GM12891 (cell line): ENCODE data around the gene MFSD1. TPM values are rescaled to one million over a fixed set of nuclear protein-coding genes. Genes with fewer than 3 reads are reported as not detected.

Experiments used
- DNase-seq: peaks from one replicate; pipeline ENCODE4 v3.0.0; 2011; ENCODE audit warnings: low spot score; ENCODE audit not compliant: insufficient read length
- FAIRE-seq: peaks from 2 replicates; lab custom pipeline; 2011; peaks lifted over from hg19 to GRCh38; lab: Jason Lieb, UNC
- PAX5 ChIP-seq: IDR thresholded peaks from 2 replicates; pipeline ENCODE4 v1.6.1; 2011; ENCODE audit warnings: low read length, moderate library complexity, mild to moderate bottlenecking; ENCODE audit not compliant: insufficient read depth, severe bottlenecking
- POLR2A ChIP-seq: IDR thresholded peaks from 2 replicates; pipeline ENCODE4 v1.6.1; 2011; ENCODE audit warnings: low read depth, low read length, control low read depth
- POLR2AphosphoS5 ChIP-seq: IDR thresholded peaks from 2 replicates; pipeline ENCODE4 v1.6.1; 2011; ENCODE audit warnings: low read depth, low read length, control low read depth
- POU2F2 ChIP-seq: IDR thresholded peaks from 2 replicates; pipeline ENCODE4 v1.6.1; 2011; ENCODE audit warnings: low read depth, mild to moderate bottlenecking, control low read depth, low read length, moderate library complexity
- SPI1 ChIP-seq: IDR thresholded peaks from 2 replicates; pipeline ENCODE4 v1.6.1; 2011; ENCODE audit warnings: low read depth, low read length, control low read depth
- TAF1 ChIP-seq: IDR thresholded peaks from 2 replicates; pipeline ENCODE4 v1.6.1; 2011; ENCODE audit warnings: low read depth, low read length, control low read depth
- polyA plus RNA-seq: library from polyadenylated mRNA; unstranded; fragments of >200 nt; gene quantifications from one replicate; pipeline ENCODE4 v1.2.1, GENCODE V29; 2012; ENCODE audit warnings: low read depth, missing spikeins, inconsistent platforms; ENCODE audit not compliant: missing spikeins

Gene MFSD1, protein sequence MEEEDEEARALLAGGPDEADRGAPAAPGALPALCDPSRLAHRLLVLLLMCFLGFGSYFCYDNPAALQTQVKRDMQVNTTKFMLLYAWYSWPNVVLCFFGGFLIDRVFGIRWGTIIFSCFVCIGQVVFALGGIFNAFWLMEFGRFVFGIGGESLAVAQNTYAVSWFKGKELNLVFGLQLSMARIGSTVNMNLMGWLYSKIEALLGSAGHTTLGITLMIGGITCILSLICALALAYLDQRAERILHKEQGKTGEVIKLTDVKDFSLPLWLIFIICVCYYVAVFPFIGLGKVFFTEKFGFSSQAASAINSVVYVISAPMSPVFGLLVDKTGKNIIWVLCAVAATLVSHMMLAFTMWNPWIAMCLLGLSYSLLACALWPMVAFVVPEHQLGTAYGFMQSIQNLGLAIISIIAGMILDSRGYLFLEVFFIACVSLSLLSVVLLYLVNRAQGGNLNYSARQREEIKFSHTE
- polyA plus RNA-seq = 15.5 TPM

DNA sequence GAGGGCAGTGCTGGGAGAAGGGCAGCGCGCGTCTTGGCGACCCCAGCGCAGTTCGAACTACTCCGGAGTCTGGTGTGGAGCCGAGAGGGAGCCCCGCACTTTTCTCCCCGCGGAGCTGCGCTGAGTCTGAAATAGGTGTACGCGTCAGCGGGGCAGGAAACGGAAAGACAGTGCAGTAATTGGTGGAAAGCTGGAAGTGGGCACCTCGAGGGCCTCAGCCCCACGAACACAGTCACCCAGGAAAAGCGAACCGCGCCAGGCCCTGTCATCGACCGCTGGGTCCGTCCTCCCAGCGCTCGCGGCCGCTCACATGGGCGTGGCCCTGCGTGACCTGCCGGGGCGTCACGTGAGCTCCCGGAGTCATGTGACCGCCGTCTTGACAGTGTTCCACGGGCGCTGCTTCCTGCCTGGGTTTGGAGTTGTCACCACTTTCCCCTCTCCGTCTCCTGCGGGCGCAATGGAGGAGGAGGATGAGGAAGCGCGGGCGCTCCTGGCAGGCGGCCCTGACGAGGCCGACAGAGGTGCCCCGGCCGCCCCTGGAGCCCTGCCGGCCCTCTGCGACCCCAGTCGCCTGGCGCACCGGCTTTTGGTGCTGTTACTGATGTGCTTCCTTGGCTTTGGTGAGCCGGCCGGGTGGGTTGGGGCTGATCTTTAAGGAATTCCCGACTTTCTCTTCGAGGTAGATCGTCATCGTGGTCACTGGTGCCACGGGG lies at the start of gene MFSD1:
MFSD1 (plus strand) TSS at position 359 of the 713 bp plus-strand sequence; CDS start at position 458, 99 bp downstream.
- FAIRE-seq = peak; percentile 94

DNA sequence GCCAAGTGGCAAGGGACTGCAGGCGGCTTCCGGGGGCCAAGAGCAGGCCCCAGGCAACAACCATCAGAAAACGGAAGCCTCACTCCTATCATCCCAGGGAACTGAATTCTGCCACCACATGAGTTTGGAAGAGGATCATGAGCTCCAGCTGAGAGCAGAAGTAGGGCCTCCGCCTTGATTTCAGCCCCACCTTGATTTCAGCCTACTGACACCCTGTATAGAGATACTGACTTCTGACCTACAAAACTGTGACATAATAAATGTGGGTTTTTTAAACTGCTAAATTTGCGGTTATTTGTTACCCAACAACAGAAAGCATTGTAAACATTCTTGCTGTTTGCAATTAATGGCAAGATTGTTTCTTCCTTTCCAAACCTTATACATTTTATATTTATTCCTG lies 48.0 kb upstream of the MFSD1 start:
- TF ChIP-seq POLR2AphosphoS5 (no peak), PAX5 (no peak), TAF1 (no peak), POLR2A (no peak), SPI1 (no peak), POU2F2 (no peak)
- FAIRE-seq (no peak), DNase-seq (no peak)

More for the DNA sequence above, at the start of gene MFSD1:
- peak; percentile 83 for DNase-seq
- TF ChIP-seq SPI1 (0 out of 2 replicates have a peak, but pooled peaks have one; percentile 14), POLR2A (peak; percentile 48; the same call in 1 of the 2 replicates), PAX5 (no peak), TAF1 (0 out of 2 replicates have a peak, but pooled peaks have one; percentile 30)

DNA sequence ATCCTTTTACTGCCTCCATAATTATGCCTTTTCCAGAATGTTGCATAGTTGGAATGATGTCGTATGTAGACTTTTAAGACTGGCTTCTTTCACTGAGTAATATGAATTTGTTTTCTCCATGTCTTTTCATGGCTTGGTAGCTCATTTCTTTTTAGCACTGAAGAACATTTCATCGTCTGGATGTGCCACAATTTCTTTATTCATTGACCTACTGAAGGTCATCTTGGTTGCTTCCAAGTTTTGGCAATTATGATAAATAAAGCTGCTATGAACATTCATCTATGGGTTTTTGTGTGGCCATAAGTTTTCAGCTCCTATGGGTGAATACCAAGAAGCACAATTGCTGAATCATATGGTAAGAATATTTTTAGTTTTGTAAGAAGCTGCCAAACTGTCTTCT lies 46.4 kb upstream of the MFSD1 start:
- TF ChIP-seq PAX5 (no peak), POLR2A (no peak), POU2F2 (no peak), SPI1 (no peak), TAF1 (no peak), POLR2AphosphoS5 (no peak)
- FAIRE-seq = no peak

DNA sequence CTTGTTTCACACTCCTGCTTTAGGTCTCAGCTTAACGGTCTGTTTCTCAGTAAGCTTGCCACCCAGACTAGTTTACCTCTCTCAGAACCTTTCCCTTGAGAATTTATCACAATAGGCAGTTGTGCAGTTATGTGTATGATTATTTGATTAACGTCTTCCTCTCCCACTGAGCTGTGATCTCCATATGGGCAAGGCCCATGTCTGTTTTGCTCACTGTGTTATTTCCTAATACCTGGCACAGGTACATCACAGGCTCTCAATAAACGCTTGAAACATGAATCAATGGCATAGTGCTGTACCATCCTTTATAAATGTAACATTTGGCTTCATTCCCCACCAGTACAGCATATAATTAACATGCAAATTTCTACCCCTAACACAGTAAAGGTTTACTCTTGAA lies 40.5 kb upstream of the MFSD1 start:
- TF ChIP-seq POLR2A (no peak), POLR2AphosphoS5 (no peak), SPI1 (no peak), PAX5 (no peak), POU2F2 (no peak), TAF1 (no peak)
- FAIRE-seq = no peak
- DNase-seq = no peak

More for the DNA sequence above, 46.4 kb upstream of the MFSD1 start:
- DNase-seq = no peak

DNA sequence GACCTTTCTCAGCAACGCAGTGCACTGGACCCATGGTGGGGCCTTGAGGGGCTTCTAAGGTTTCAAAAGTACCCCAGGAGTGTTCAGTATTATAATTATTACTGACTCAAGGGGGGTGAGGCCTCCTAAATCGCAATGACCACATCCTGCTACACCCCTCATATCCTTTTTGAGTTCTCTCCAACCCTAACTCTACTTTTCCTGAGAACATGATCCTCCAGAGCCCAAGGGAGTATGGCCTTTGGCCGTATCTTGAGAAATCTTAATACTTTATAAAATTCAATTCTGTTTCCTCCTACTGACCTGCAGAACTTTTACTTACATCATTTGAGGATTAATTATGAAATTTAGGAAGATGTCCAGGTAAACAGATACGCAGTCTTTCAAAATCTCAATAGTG lies 39.2 kb upstream of the MFSD1 start:
- no peak for DNase-seq
- FAIRE-seq = no peak
- TF ChIP-seq POLR2A = no peak
- no peak for TF ChIP-seq POLR2AphosphoS5
- no peak for TF ChIP-seq SPI1
- no peak for TF ChIP-seq POU2F2
- TF ChIP-seq PAX5 = no peak
- no peak for TF ChIP-seq TAF1

DNA sequence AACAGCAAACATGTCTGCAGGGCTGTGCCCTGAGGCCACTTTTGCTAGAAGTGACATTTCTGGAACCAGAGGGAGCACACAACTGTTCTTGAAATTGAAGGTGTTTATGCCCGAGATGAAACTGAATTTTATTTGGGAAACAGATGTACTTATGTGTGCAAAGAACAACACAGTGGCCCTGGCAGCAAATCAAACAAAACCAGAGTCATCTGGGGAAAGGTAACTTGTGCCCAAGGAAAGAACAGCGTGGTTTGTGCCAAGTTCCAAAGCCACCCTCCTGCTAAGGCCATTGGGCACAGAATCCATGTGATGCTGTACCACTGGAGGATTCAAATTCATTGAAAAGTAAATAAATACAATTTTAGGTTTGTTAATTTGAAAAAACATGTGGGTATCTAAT lies 38.4 kb upstream of the MFSD1 start:
- no peak for DNase-seq
- no peak for TF ChIP-seq POLR2AphosphoS5
- TF ChIP-seq TAF1 = no peak
- TF ChIP-seq PAX5 = no peak
- TF ChIP-seq POLR2A = no peak
- TF ChIP-seq POU2F2 = no peak
- TF ChIP-seq SPI1 = no peak
- FAIRE-seq = no peak

DNA sequence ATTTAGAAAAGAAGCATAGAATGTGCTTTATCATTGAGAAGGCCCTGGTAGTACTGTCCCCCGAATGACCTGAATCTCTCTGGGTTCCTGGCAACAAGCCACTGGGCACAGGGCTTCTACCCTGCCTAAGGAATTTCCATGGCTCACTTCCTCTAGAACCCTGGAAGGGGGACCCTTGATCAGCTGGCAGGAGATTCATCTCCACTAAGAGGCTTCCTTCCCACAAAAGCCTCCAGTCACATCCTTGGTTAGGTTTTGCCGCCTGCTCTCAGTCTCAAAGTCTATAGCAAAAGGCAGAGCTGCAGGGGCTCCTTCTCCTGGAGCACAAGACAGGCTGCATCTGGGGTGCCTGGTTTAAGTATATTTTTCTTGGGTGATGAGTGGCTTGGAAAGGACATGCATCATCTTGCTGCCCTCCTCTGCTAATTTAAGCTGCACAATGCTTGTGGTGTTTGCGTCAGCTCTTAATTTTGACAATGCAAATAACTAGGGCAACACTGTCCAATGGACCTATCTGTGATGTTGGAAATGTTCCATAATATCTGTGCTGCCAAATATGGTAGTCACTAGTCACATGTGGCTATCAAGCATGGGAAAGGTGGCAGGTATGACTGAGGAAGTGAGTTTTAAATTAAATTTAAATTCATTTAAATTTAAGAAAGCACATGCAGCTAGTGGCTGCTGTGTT lies 36.2 kb upstream of the MFSD1 start:
- no peak for TF ChIP-seq SPI1
- no peak for TF ChIP-seq POLR2AphosphoS5
- no peak for TF ChIP-seq PAX5
- TF ChIP-seq POU2F2 = no peak
- TF ChIP-seq TAF1 = no peak
- no peak for TF ChIP-seq POLR2A
- DNase-seq (no peak), FAIRE-seq (no peak)

DNA sequence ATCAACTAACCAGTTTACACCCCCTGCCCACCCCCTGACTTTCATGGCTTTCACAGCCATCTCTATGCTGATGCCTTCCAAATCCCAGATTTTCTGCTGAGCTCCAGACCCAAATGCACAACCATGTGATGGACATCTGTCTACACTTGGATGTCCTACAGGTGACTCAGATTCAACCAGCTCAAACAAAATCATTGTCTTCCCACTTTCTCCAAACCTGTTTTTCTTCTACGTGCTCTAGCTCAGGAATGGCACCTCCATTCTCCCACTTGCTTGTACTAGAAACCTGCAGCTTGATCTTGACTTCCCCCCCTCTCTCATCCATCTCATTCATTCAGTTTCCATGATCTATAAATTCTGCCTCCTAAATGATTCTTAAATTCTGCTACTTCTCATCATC lies 35.5 kb upstream of the MFSD1 start:
- DNase-seq = no peak
- TF ChIP-seq PAX5 = no peak
- TF ChIP-seq POLR2A = no peak
- no peak for TF ChIP-seq SPI1
- no peak for TF ChIP-seq POU2F2
- no peak for TF ChIP-seq POLR2AphosphoS5
- TF ChIP-seq TAF1 = no peak
- FAIRE-seq = no peak

DNA sequence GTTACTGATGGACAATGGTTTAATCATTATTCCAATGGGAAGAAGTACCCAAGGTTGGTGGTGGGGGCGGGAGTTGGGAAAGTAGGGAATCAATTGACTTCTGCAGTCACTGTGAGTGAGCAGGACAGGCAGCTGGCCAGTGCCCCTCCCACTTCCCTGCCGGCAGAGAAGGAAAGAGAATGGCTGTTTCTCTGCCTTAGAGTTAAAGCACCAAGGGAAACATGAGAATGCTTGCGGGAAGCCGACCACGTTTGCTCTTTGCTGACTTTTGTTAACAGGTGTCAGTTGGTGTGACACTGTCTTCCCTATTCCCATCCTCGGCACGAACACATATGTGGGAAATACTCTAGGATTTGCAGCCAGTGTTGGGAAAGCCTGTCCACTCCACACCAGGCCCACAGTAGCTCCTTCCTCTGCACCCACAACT lies 33.5 kb upstream of the MFSD1 start:
- no peak for TF ChIP-seq POU2F2
- TF ChIP-seq SPI1 = no peak
- no peak for TF ChIP-seq POLR2A
- TF ChIP-seq TAF1 = no peak
- TF ChIP-seq PAX5 = no peak
- TF ChIP-seq POLR2AphosphoS5 = no peak
- DNase-seq = no peak
- FAIRE-seq = no peak
